Natural killer cell treated with Interleukin-12 subunit alpha and Interleukin-12 subunit beta and Interleukin-15 and Interleukin-18, amount 100 ng/mL, for 72 hours (primary cell): Measurements from ENCODE around the gene HSD17B3. TPM values are rescaled to one million over a fixed set of nuclear protein-coding genes. Genes with fewer than 3 reads are reported as not detected.
A peak's percentile ranks its signal among the peaks of the same experiment; 100 is the strongest.
"Not testable (repeated sequence)": the region's sequence is repeated elsewhere in the genome, so short reads cannot be mapped to it uniquely, and the experiment has no call there.

ENCODE experiments used
- ATAC-seq, 2 donors: fragments of 150-1000 bp; cut with Tn5 transposase in 1 of 2; sonication (Bioruptor Pico), chemical (Tn5 transposase) in 1 of 2; 2 replicates each; pipeline ENCODE4 v1.10.0; 2021
- DNase-seq: peaks from one replicate; pipeline ENCODE4 v3.0.0; 2022; ENCODE audit warnings: low spot score
- H3K27ac Mint-ChIP-seq, 2 donors: 1 replicate in 1 of 2; 2 replicates in 1 of 2; pipeline ENCODE4 v1.8.0; 2022; ENCODE audit warnings: mixed read lengths in 2 of 2, mild to moderate bottlenecking in 1 of 2, moderate library complexity in 1 of 2
- H3K27me3 Mint-ChIP-seq, 2 donors: 1 replicate in 1 of 2; 2 replicates in 1 of 2; pipeline ENCODE4 v1.8.0; 2022; ENCODE audit warnings: mixed read lengths in 2 of 2
- H3K36me3 Mint-ChIP-seq: one replicate; pipeline ENCODE4 v1.8.0; 2022; ENCODE audit warnings: mixed read lengths
- H3K4me1 Mint-ChIP-seq, 2 donors: 1 replicate in 1 of 2; 2 replicates in 1 of 2; pipeline ENCODE4 v1.8.0; 2022; ENCODE audit warnings: low read depth in 2 of 2, mixed read lengths in 2 of 2, mild to moderate bottlenecking in 1 of 2
- H3K4me3 Mint-ChIP-seq: one replicate; pipeline ENCODE4 v1.8.0; 2022; ENCODE audit warnings: mixed read lengths
- H3K9me3 Mint-ChIP-seq: 2 replicates; pipeline ENCODE4 v1.8.0; 2022; ENCODE audit warnings: mixed read lengths
- total RNA-seq, 2 donors: library from RNA; stranded (reverse); gene quantifications; one replicate each; pipeline ENCODE4 v1.2.3, GENCODE V29; 2022

Gene HSD17B3
- total RNA-seq, 2 donors from 2014 or later = not detected

DNA sequence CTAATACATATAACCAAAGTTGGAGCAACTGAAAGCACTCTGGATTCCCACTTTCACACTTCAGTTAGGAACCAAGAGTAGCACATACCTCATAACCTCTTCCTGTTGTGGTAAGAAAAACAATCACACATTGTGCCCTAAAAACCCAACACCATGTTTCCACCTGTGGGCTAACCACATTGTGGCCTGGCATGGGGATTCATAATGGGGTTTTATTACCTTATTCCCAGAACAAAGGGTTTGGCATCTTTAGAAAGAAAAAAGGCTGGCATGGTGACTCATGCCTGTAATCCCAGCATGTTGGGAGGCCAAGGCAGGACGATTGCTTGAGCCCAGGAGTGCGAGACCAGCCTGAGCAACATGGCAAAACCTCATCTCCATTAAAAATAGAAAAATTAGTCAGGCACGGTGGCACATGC is 60.6 kb downstream of the HSD17B3 start:
- no peak for DNase-seq
- H3K27me3 Mint-ChIP-seq = peaks cover 61 to 90% of the 10 kb centered on the region in 2 donors
- H3K4me1 Mint-ChIP-seq = peaks cover 30 to 33% of the 10 kb centered on the region in 2 donors
- H3K4me3 Mint-ChIP-seq = peak overlapping the region; percentile 74
- no peaks in the 10 kb centered on the region for H3K9me3 Mint-ChIP-seq
- ATAC-seq = peak; percentile 89 to 92
- no peaks in the 10 kb centered on the region for H3K36me3 Mint-ChIP-seq
- peak overlapping the region; percentile 81 to 83 for H3K27ac Mint-ChIP-seq

DNA sequence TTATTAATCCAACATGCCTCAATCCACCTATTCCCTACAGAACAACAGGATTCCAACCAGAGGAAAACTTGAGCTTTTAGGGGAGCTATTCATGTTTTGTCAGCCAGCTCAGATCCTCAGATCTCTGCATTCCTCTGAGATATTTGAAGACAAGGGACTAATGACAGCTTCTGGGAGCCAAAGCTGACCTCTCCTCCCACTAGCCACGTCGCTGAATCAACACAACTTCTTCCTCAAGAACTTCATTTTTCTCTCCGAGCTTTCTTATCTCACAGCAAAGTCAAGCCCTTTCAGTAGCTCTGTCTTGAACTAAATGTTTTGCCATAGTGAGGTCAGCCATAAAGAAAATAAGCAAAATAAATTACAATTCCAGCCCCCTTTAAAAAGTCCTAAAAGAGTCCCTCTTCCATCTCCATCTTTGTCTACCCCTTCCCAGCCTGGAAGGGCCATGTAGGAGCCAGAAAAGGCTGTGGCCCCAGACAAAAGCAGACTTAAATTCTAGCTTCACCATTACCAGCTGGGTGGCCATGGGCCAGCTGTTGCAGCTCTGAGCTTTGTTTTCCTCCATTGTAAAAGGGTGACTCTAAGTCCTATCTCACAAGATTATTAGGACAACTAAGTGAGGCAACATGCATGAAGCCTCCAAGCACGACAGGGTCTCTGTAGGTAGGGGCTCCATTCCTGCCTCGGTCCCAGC is 65.0 kb downstream of the HSD17B3 start:
- Mint-ChIP-seq H3K4me1 (peaks cover 20 to 24% of the 10 kb centered on the region in 2 donors), H3K27ac (no peak overlapping the region), H3K9me3 (no peaks in the 10 kb centered on the region), H3K4me3 (no peak overlapping the region), H3K27me3 (peaks cover 54 to 81% of the 10 kb centered on the region in 2 donors), H3K36me3 (no peaks in the 10 kb centered on the region)
- DNase-seq = no peak
- no peak for ATAC-seq

DNA sequence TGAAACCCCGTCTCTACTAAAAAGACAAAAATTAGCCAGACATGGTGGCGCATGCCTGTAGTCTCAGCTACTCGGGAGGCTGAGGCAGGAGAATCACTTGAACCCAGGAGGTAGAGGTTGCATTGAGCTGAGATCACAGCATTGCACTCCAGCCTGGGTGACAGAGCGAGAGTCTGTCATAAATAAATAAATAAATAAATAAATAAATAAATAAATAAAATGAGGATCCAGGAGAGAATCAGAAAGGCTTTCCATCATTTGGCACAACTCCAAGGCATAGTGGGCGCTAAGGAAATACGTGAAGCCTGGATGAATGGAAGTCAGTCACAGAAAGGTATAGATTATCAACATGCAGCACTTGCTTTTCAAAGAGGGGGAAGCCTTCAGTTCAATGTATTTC is 65.6 kb downstream of the HSD17B3 start:
- DNase-seq, H3K27ac Mint-ChIP-seq, H3K36me3 Mint-ChIP-seq, H3K9me3 Mint-ChIP-seq, H3K4me3 Mint-ChIP-seq, ATAC-seq: not testable (repeated sequence)
- Mint-ChIP-seq H3K27me3 (peaks cover 56 to 79% of the 10 kb centered on the region in 2 donors), H3K4me1 (peaks cover 14 to 19% of the 10 kb centered on the region in 2 donors)

DNA sequence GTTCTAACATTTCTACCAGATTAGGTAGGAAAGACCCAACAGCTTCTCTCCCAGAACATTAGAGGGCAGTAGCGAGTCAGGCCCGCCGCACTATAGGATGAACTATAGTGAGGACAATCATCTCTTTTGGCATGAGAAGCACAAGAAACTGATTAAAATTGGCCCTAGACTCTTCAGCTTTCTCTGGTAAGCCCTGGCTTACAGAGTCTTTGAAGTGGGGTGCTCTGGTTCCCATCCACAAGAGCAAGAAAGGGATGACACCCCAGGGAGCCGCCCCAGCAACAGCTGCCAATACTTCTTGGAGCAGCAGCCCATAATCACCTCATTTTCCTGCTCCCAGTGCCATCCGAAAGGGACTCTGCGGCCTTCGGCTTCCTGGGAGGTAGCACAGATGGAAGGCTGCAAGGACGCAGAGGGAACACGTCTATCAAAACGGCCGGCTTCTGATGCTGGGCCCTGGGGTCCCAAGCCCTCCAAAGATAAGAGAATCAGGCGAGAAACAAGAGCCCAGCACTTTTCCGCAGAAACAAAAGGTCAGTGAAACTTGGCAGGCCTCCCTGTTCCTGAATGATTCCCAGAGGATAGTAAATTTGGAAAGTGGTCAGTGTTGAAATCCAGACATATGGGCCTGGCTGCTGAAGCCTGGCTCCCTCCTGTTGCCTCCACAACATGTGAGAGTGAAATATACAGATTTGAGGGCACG is 69.3 kb downstream of the HSD17B3 start:
- DNase-seq (no peak), ATAC-seq (peak; percentile 62 to 71)
- peaks cover 46 to 65% of the 10 kb centered on the region in 2 donors for H3K27me3 Mint-ChIP-seq
- H3K4me1 Mint-ChIP-seq = peaks cover 3 to 7% of the 10 kb centered on the region in 2 donors
- H3K27ac Mint-ChIP-seq = no peak overlapping the region
- H3K36me3 Mint-ChIP-seq = no peaks in the 10 kb centered on the region
- H3K9me3 Mint-ChIP-seq = no peaks in the 10 kb centered on the region
- H3K4me3 Mint-ChIP-seq = no peak overlapping the region

DNA sequence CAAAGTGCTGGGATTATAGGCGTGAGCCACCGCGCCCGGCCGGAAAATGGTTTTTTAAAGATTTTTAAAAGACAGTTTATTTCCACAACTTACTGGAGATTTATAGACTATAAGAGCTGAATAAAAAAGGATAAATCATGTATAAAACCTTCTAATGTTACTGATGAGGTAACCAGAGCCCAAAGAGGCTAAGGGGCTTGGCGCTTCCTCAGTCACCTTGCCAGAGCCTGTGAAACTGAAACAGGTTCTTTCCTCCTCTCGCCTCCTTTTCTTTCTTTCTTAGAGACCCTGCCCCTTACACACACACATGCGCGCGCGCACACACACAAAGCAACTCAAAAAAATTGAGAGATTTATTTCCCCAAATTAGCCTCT is 69.8 kb downstream of the HSD17B3 start:
- Mint-ChIP-seq H3K9me3 (no peaks in the 10 kb centered on the region), H3K27me3 (peaks cover 43 to 65% of the 10 kb centered on the region in 2 donors), H3K4me3 (no peak overlapping the region), H3K27ac (no peak overlapping the region), H3K36me3 (no peaks in the 10 kb centered on the region), H3K4me1 (peaks cover 3 to 7% of the 10 kb centered on the region in 2 donors)
- no peak for ATAC-seq
- no peak for DNase-seq

DNA sequence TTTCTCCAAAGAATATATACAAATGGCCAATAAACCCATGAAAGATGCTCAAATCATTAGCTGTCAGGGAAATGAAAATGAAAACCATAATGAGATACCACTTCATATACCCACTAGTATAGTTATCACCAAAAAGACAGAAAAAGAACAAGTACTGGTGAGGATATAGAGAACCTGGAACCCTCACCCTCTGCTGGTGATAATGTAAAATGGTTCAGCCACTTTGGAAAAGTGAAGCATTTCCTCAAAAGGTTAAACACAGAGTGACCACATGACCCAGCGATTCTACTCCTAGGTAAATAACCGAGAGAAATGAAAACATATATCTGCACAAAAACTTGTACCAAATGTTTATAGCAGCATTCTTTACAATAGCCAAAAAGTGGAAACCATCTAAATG is 72.0 kb downstream of the HSD17B3 start:
- Mint-ChIP-seq H3K4me3 (no peak overlapping the region), H3K9me3 (no peaks in the 10 kb centered on the region), H3K36me3 (no peaks in the 10 kb centered on the region), H3K27me3 (peaks cover 41 to 55% of the 10 kb centered on the region in 2 donors), H3K27ac (no peak overlapping the region), H3K4me1 (peaks cover 3 to 7% of the 10 kb centered on the region in 2 donors)
- DNase-seq = no peak
- no peak for ATAC-seq

DNA sequence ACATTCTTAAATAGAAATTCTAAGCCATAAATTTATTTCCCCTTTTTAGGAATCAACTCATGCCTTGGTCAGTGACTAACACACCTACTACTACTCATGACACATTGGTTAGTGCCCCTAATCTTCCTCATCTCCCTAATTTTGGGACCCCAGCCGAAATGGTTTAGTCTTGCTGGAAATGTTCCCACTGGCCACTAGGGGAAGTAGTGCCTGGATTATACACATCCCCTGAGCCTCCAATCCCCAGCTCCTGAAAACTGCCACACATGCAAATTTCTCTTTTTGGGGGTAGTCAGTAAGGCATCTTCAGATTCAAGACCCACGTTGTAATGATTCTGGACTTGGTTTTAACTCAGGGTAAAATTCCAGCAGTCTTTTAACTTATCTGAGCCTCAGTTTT is 79.8 kb downstream of the HSD17B3 start:
- no peak for ATAC-seq
- H3K36me3 Mint-ChIP-seq = peaks cover 17% of the 10 kb centered on the region
- H3K27ac Mint-ChIP-seq = no peak overlapping the region
- H3K4me1 Mint-ChIP-seq = peaks cover 11 to 16% of the 10 kb centered on the region in 2 donors
- H3K9me3 Mint-ChIP-seq = peaks cover 5% of the 10 kb centered on the region
- peaks cover 29 to 38% of the 10 kb centered on the region in 2 donors for H3K27me3 Mint-ChIP-seq
- no peak for DNase-seq
- H3K4me3 Mint-ChIP-seq = no peak overlapping the region

DNA sequence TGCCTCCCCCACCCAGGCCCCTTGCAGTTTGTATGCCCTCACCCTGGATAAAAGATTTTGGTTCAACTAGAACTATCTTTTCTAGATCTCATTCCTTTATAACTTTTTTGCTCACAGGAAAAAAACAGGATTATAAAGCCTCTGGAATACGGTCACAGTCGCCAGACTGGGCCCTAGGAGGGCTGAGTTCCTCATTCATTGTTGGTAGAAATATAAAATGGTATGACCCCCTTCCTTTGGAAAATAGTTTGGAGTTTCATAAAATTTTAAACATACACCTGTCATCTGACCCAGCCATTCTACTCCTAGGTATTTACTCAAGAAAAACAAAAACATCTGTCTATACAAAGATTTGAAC is 82.1 kb downstream of the HSD17B3 start:
- H3K4me3 Mint-ChIP-seq = no peak overlapping the region
- H3K36me3 Mint-ChIP-seq = peaks cover 17% of the 10 kb centered on the region
- peaks cover 13 to 21% of the 10 kb centered on the region in 2 donors for H3K4me1 Mint-ChIP-seq
- ATAC-seq = no peak
- H3K27ac Mint-ChIP-seq = no peak overlapping the region
- peaks cover 37 to 59% of the 10 kb centered on the region in 2 donors for H3K27me3 Mint-ChIP-seq
- H3K9me3 Mint-ChIP-seq = peaks cover 5% of the 10 kb centered on the region
- DNase-seq = no peak

DNA sequence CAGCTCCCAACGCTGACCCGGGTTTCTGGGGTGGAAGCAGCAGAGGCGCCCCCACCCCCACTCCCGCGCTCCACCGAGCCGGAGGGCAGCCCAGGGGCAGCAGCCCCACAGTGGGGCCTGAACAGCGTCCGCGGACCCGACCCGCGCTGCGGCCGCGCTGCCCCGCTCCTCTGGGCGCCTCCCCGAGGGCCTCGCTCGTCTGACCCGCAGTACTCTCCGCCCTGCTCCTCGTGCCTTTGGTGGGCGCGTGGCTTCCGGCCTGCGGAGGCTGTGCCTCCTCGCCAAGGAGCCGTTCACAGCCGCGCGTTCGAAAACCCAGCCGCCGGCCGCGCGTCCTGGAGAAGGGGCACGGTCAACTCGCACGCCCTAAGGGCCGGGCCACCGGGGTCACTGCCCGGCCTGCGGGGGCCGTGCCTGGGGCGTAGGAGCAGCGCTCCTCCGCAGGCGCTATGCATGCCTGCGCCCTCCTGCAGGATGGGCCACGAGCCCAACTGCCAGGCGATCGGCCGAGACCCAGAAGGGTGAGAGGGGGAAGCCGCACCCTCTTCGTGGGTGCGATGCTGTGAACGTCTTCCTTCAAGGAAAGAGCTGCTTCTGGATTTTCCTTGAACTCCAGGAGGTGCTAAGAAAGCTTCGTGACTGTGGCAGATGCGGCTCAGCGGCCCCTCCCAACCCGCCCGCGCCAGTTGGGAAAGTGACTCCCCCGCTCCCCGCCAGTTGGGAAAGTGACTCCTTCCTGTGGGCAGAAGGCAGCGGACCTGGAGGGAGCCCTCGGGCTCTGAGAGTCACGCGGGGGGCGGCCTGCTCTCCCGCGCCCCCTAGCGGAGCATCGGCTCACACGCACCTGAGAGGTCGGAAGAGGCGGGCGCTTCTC is 82.7 kb downstream of the HSD17B3 start:
- H3K27ac Mint-ChIP-seq = no peak overlapping the region
- ATAC-seq (peak in 1 of 2 donors; percentile 58), DNase-seq (no peak)
- peaks cover 13 to 21% of the 10 kb centered on the region in 2 donors for H3K4me1 Mint-ChIP-seq
- H3K9me3 Mint-ChIP-seq = peaks cover 5% of the 10 kb centered on the region
- peaks cover 38 to 61% of the 10 kb centered on the region in 2 donors for H3K27me3 Mint-ChIP-seq
- no peak overlapping the region for H3K4me3 Mint-ChIP-seq
- peaks cover 15% of the 10 kb centered on the region for H3K36me3 Mint-ChIP-seq

DNA sequence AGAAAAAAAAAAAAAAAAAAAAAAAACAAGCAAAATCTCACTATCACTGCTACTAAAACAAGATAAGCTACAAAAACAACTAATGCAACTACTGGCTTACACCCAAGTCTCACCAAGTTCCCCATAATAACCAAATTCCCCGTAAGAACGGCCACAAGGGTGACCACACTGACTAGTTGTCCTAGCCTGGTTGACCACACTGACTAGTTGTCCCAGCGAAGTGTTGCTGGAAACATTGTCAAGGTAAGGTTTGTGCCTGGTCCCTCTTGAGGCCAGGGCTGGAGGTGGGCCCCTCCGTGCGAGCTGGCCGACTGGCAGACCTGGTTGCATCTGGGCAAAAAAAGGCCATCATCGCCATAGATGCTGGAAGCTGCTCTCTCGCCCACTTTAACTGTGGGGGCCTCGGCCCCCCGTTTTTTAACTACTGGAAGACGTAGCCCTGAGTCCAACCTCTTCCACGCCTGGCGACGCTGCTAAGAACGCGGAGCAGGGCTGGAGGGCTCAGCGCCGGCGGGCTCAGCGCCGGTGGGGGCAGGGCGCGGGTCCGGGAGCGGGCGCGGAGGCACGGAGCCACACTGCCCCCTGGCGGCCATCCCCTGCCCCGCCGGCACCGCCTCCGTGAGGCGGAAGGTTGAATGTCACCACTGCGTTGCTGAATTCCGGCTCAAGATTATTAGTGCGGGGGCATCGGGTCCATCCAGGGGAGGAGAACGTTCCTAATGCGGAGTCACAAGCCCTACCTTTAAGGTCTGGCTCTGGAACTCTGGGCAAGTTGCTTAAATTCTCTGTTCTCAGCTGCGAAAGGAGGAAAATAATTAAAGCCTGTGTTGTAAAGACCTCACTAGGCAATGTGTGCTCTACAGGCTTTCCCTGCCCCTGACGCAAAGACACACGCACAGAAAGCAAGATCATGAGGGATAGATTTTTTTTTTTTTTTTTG is 84.0 kb downstream of the HSD17B3 start:
- Mint-ChIP-seq H3K4me3 (peak overlapping the region; percentile 79), H3K9me3 (no peaks in the 10 kb centered on the region), H3K27ac (peak overlapping the region; percentile 37 to 43), H3K27me3 (peaks cover 39 to 55% of the 10 kb centered on the region in 2 donors), H3K4me1 (peaks cover 13 to 21% of the 10 kb centered on the region in 2 donors), H3K36me3 (peaks cover 5% of the 10 kb centered on the region)
- peak; percentile 92 for ATAC-seq
- peak; percentile 75 for DNase-seq

DNA sequence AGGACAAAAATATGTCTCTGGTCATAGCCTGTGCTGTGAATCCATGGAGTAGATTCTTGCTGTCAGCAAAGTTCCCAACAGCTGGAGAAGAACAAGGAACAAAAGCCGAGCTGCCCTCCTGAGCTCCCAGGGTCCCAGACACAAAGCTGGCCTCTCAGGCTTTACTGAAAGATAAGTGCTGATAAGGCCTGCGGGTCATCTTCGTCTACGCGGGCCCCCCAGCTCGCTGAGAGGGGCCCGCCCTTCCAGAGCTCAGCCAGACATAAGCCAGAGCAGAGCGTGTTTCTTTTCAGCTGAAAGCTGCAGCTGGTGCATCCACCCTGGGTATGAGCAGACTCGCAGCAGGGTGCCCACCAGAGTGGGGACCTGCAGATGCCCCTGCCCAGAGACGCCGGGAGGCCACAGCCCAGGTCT is 84.7 kb downstream of the HSD17B3 start:
- Mint-ChIP-seq H3K4me3 (peak overlapping the region; percentile 79), H3K36me3 (peaks cover 4% of the 10 kb centered on the region), H3K27me3 (peaks cover 36 to 56% of the 10 kb centered on the region in 2 donors), H3K4me1 (peaks cover 13 to 21% of the 10 kb centered on the region in 2 donors), H3K27ac (peak overlapping the region; percentile 37 to 43), H3K9me3 (no peaks in the 10 kb centered on the region)
- no peak for DNase-seq
- ATAC-seq = no peak

DNA sequence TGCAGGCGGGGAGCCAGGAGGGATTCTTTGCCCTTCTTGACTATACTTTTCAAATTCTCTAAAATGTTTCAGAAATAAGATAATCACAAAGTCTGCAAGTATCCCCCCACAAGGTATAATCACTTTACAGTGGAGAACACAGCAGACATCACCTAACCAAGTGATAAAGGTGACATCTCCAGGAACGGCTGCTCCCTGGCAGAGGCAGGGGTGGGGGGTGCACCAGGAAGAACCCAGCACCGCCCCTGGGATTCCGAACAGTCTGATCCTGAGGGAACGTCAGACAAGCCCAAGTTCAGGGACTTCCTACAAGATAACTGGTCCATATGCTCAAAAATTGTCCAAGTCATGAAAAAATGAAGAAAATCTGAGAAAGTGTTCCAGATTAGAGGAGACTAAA is 85.4 kb downstream of the HSD17B3 start:
- H3K4me3 Mint-ChIP-seq = peak overlapping the region; percentile 79
- H3K36me3 Mint-ChIP-seq = no peaks in the 10 kb centered on the region
- DNase-seq (no peak), ATAC-seq (no peak)
- H3K27me3 Mint-ChIP-seq = peaks cover 30 to 52% of the 10 kb centered on the region in 2 donors
- H3K9me3 Mint-ChIP-seq = no peaks in the 10 kb centered on the region
- H3K27ac Mint-ChIP-seq = no peak overlapping the region
- peaks cover 13 to 21% of the 10 kb centered on the region in 2 donors for H3K4me1 Mint-ChIP-seq

DNA sequence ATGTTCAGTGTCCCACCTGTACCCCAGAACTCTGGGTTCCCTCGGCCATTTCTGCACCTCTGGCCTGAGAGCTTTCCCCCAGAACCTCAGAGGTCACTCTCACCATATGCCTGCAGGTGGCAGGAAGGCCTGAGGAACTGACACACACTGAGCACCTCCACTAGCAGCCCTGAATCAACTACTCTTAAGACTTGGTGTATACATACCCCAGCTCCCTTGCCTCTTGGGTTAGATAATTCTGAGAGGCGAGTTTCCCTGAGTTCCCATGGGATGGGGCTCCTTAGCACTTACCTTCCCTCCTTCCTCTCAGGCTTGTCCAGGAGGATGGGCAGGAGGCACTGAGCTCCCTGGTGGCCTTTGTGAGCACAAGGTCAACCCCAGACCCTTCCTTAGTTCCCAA is 86.1 kb downstream of the HSD17B3 start:
- no peaks in the 10 kb centered on the region for H3K36me3 Mint-ChIP-seq
- H3K27ac Mint-ChIP-seq = no peak overlapping the region
- peaks cover 13 to 21% of the 10 kb centered on the region in 2 donors for H3K4me1 Mint-ChIP-seq
- no peak overlapping the region for H3K4me3 Mint-ChIP-seq
- no peaks in the 10 kb centered on the region for H3K9me3 Mint-ChIP-seq
- no peak for ATAC-seq
- no peak for DNase-seq
- peaks cover 34 to 59% of the 10 kb centered on the region in 2 donors for H3K27me3 Mint-ChIP-seq
